ENCODE measurements around the gene NUCB2.

DNA sequence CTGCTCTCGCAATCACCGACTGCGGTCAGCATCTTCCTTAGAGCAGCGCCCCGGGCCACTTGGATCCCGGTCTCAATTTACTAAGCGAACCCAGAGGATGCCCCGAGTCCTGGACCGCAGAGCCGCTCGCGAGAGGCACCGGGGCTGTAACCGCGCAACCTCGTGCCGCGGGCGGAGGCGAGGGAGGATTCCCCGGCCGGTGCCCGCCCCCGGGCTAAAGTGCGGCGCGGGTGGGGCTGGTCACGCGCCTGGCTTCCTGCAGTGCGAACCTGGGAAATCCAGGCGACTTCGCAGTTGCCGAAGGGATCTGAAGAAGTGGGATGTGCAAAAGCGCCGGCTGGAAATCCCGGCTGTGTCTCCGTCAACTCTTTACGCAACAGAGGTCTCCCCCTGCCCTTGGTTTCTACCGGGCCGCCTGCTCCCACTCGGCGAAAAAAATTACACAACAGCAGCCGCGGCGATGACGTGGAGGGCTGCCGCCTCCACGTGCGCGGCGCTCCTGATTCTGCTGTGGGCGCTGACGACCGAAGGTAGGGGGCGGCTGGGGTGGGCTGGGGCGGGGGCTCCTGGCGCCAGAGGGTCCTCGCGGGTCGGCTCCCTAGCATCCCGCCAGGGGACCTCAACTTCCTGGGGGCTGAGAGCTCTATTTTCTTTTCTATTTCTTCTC is 75.1 kb downstream of the NUCB2 start, which contains the start of gene NCR3LG1:
- TF ChIP-seq POLR2A (IDR thresholded peaks at IDR 0.05; ENCODE audit: low read length) (peak; percentile 42), GATA1 (IDR thresholded peaks at IDR 0.05; ENCODE audit: low read depth, low read length) (no peak)
